Measurements from ENCODE around the gene COX6A1. TPM values are rescaled to one million over a fixed set of nuclear protein-coding genes. Genes with fewer than 3 reads are reported as not detected.

The COX6A1 gene
- total and polyA plus RNA-seq, 2 of the 13 experiments (the other 11 are each of a cell fraction or from before 2014, with no cell fraction given), result 542 to 673 TPM

GRCh38 chr12:120445911-120446843, 8.3 kb downstream of the COX6A1 start, which contains the start of the genes GATC and TRIAP1 (continued):
- TF ChIP-seq ZNF704 (CRISPR knock-in tag; IDR thresholded peaks at IDR 0.05; ENCODE audit: borderline replicate concordance) (peak; percentile 79; the same call in 1 of the 2 replicates), ZNF224 (CRISPR knock-in tag; IDR thresholded peaks at IDR 0.05) (peak; percentile 68), KLF6 (CRISPR knock-in tag; IDR thresholded peaks at IDR 0.05) (peak; percentile 93), MYPOP (CRISPR knock-in tag; IDR thresholded peaks at IDR 0.05) (peak; percentile 74; the same call in 1 of the 2 replicates), PRMT3 (CRISPR knock-in tag; IDR thresholded peaks at IDR 0.05; ENCODE audit: borderline replicate concordance, low read depth) (no peak), GPN1 (CRISPR knock-in tag; IDR thresholded peaks at IDR 0.05; ENCODE audit: borderline replicate concordance) (peak; percentile 48; the same call in 1 of the 2 replicates), ETV6 (CRISPR knock-in tag; conservative IDR thresholded peaks at IDR 0.05) (0 out of 2 replicates have a peak, but pooled peaks have one; percentile 55), CEBPG (CRISPR knock-in tag; IDR thresholded peaks at IDR 0.05) (peak; percentile 83), XBP1 (CRISPR knock-in tag; IDR thresholded peaks at IDR 0.05) (no peak), USF2 (IDR thresholded peaks at IDR 0.05; ENCODE audit: low read depth, low read length) (no peak), USF2 (CRISPR knock-in tag; IDR thresholded peaks at IDR 0.05; ENCODE audit: borderline replicate concordance) (no peak; the same call in 1 of the 2 replicates), ZNF205 (CRISPR knock-in tag; IDR thresholded peaks at IDR 0.05) (peak; percentile 78), MYNN (CRISPR knock-in tag; IDR thresholded peaks at IDR 0.05; ENCODE audit: low read depth) (no peak), JUNB (CRISPR knock-in tag; IDR thresholded peaks at IDR 0.05; ENCODE audit: borderline replicate concordance) (peak; percentile 36; the same call in 1 of the 2 replicates), SAP130 (CRISPR knock-in tag; IDR thresholded peaks at IDR 0.05; ENCODE audit: low read depth) (peak; percentile 99), KLF13 (CRISPR knock-in tag; IDR thresholded peaks at IDR 0.05) (no peak; the same call in 1 of the 2 replicates), MAZ (IDR thresholded peaks at IDR 0.05; ENCODE audit: borderline replicate concordance, low read depth, low read length) (peak; percentile 84; the same call in 1 of the 2 replicates), MAZ (CRISPR knock-in tag; IDR thresholded peaks at IDR 0.05; ENCODE audit: low read depth) (peak; percentile 95), ATF4 (CRISPR knock-in tag; IDR thresholded peaks at IDR 0.05) (peak in 1 of 2 experiments; percentile 85; a peak in 2 of 4 replicates), ZNF580 (CRISPR knock-in tag; IDR thresholded peaks at IDR 0.05; ENCODE audit: borderline replicate concordance, low read depth) (peak; percentile 96; the same call in 1 of the 2 replicates)

All from HepG2 (cell line).